NCI-H1436 (cell line): ENCODE measurements around the gene C1QB.

Experiments
- DNase-seq: peaks from one replicate; lab custom pipeline; 2025; lab: John Stamatoyannopoulos, UW

C1QB gene

GRCh38 chr1:22652881-22653316 lies at the start of gene C1QB:
TSS of gene C1QB (plus strand) at chr1:22653236. CDS start at chr1:22659463, 6,227 bp downstream.
- DNase-seq, result no peak

GRCh38 chr1:22606161-22606560 lies 46.9 kb upstream of the C1QB start:
- no peak for DNase-seq

- no peak for DNase-seq
These were observed 45.9 kb upstream of the C1QB start for GRCh38 chr1:22607154-22607553.

- DNase-seq, result no peak
These were observed 44.7 kb upstream of the C1QB start for GRCh38 chr1:22608361-22608760.

GRCh38 chr1:22609291-22609690 lies 43.7 kb upstream of the C1QB start:
- no peak for DNase-seq

GRCh38 chr1:22611530-22611947 lies 41.5 kb upstream of the C1QB start:
- no peak for DNase-seq

GRCh38 chr1:22612671-22613571 lies 40.1 kb upstream of the C1QB start:
- no peak for DNase-seq

- DNase-seq, result no peak
These were observed 39.5 kb upstream of the C1QB start for GRCh38 chr1:22613572-22613918.

GRCh38 chr1:22613951-22614350 lies 39.1 kb upstream of the C1QB start:
- DNase-seq, result peak; percentile 27

- no peak for DNase-seq
These were observed 37.1 kb upstream of the C1QB start for GRCh38 chr1:22615886-22616285.

- DNase-seq, result no peak
These were observed 36.5 kb upstream of the C1QB start for GRCh38 chr1:22616571-22616970.

- DNase-seq, result no peak
These were observed 35.0 kb upstream of the C1QB start for GRCh38 chr1:22618056-22618455.

GRCh38 chr1:22619252-22619651 lies 33.8 kb upstream of the C1QB start:
- no peak for DNase-seq

- DNase-seq, result no peak
These were observed 33.2 kb upstream of the C1QB start for GRCh38 chr1:22619798-22620197.

GRCh38 chr1:22621761-22622160 lies 31.3 kb upstream of the C1QB start:
- no peak for DNase-seq

GRCh38 chr1:22625262-22625925 lies 27.6 kb upstream of the C1QB start:
- DNase-seq, result no peak

GRCh38 chr1:22626237-22627157 lies 26.5 kb upstream of the C1QB start:
- DNase-seq, result no peak

- DNase-seq, result no peak
These were observed 25.7 kb upstream of the C1QB start for GRCh38 chr1:22627331-22627730.

- DNase-seq, result no peak
These were observed 24.2 kb upstream of the C1QB start for GRCh38 chr1:22628698-22629444.

GRCh38 chr1:22629886-22630285 lies 23.1 kb upstream of the C1QB start:
- DNase-seq, result no peak

- no peak for DNase-seq
These were observed 19.2 kb upstream of the C1QB start for GRCh38 chr1:22633697-22634463.
